NCI-H82 treated with DMSO at 0.1 percent for 48 hours (cell line): Measurements from ENCODE around the gene NPY.

Experiments used
- DNase-seq: peaks from one replicate; lab custom pipeline; 2025; ENCODE audit not compliant: unreplicated experiment; lab: John Stamatoyannopoulos, UW

Gene NPY

DNA sequence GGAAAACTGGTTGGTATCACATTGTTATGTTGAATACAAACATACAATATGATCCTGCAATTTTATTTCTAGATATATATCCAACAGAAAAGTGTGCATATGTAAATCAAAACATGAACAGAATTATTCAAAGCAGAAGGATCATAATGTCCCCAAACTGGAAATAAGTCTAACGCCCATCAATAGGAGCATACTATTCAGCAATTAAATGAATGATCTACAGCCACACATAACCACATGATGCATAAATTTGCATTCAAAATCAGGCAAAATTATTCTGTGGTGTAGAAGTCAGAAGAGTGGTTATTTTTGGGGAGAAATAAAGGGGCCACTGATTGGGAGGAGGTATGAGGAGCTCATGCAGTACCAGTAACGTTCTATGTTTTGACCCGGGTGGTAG is 28.6 kb downstream of the NPY start:
- no peak for DNase-seq

DNA sequence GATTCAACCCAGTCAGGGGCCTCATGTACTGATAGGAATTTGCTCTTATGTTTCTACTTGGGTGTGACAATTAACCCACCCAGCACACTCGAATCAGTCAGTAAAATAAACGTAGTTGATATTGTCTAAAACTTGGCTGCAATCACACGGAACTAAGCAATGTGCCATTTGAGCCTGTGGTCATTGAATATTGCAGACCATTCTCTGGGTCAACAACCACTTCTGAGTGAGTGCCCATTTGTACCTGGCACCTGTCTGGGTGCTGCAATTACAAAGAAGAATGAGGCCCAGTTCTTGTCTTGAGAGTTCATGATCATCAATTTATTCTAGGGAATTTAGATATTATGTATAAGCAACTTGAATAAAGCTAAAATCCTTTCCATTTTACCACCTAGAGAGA is 29.8 kb downstream of the NPY start:
- no peak for DNase-seq

DNA sequence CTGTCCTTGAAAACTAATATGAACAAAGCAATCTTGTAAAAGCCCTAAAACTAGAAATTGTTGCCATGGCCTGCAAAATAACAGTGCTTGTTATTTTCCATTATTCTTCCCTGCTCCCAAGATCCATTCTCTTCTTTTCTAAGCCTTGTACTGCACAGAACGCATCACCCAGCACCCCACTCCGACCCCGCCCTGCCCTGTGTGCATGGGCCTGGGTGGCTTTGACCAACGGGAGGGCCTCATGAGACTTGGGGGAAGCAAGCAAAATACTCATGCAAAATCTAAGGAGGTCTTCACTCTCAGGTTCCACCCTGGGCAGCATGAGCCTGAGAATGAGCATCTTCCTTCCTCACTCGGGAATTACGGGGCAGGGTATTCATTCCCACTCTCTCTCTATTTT is 32.4 kb downstream of the NPY start:
- no peak for DNase-seq

DNA sequence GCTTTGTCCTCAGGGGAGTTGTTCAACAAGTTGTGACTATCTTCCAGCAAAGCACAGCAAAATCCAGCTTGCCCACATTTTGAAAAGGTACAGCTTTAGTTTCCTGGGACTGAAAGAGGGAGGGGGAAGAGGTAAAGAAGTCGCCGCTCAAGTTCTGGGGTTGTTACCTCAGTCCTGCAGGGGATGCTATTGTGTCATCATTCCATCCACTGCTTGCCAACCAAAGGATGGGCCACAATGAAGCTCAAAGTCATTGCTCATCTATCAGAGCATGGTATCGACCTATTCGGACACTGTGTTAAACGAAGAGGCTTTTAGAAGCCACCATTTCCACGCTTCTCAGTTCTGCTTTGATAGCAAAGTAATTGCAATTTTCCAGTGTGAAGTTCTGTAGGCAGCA is 34.3 kb downstream of the NPY start:
- no peak for DNase-seq

DNA sequence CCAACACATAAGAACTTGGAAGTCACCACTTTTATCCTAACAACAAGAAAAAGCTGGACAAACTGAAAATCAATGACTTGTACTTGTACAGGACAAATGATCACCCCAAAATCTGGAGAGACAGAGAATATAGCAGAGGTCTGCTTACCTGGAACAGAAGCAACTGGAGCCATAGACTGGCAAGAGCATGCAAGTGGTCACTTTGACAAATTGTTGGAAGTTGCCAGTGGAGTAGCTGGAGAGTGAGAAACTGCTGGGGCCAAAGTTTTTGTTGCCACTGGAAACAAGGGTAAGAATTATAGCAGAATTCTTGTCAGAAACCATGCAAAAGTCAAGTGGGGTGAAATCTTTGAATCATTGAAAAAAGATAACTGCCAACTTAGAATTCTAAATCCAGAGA is 35.2 kb downstream of the NPY start:
- DNase-seq = no peak

DNA sequence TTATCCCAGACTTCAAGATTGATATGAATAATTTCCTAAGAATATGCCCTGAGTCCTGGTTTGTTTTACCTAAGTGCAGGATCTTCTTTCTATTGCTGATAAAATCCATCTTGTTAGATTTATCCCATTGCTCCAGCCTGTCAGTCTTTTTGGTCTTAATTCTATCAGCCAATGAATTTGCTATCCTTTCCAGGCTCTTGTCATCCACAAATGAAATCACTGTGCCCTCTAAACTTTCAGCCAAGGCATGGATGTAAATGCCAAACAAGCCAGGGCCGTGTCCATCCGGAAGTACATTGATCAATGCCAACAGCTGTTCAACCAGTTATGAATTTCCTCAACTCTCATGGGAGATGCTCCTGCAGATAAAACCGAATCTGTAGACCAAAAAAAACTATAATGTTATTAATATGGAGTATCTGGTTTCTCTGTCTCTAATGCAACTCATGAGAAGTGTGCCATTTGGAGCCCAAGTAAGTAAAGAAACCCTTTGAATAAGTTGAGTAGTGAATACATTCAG is 40.0 kb downstream of the NPY start:
- DNase-seq = no peak

DNA sequence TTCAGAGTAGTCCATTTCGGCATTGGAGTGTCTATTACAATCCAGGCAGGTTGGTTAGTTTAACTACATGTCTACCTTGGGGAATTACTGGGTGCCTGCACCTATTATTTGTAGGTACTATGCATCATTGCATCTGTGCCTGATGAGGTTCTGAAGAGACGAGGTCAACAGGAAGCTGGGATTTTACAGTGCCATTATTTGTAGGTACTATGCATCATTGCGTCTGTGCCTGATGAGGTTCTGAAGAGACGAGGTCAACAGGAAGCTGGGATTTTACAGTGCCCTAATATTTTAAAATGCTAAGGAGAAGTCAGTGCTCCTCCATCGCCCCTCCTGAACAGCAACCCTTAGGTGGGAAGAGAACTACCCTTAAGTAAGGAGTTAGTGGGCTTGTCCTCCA is 41.7 kb downstream of the NPY start:
- DNase-seq = no peak

DNA sequence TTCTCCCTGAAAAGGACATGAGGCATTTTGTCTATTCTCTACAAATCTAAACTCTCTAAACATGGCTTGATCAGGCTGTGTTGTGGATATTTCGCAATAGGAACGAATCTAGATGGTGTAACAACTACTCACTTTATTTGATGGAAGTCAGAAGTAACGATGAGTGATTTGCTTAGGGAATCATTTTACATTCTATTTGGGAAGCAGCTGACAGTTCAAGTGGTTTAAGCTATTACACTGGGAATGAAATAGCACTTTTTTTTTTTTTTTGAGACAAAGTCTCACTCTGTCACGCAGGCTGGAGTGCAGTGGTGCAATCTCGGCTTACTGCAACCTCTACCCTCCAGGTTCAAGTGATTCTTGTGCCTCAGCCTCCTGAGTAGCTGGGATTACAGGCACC is 44.1 kb downstream of the NPY start:
- DNase-seq = no peak

DNA sequence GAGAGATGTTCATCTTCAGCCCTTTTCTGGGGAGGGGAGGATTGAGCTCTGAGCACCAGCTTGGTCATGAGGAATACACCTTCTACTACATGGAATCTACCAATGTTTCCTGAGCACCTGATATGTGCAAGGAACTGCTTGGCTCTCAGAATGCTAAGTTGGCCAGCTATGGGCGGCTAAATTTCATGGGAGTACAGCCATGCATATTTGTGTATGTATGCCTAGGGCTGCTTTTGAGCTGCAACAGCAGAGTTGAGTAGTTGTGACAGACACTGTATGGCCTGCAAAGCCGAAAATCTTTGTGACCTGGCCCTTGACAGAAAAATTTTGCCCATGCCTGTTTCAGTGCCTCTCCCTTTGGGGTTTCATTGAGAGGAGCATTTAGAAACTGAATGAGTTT is 44.9 kb downstream of the NPY start:
- DNase-seq = no peak

DNA sequence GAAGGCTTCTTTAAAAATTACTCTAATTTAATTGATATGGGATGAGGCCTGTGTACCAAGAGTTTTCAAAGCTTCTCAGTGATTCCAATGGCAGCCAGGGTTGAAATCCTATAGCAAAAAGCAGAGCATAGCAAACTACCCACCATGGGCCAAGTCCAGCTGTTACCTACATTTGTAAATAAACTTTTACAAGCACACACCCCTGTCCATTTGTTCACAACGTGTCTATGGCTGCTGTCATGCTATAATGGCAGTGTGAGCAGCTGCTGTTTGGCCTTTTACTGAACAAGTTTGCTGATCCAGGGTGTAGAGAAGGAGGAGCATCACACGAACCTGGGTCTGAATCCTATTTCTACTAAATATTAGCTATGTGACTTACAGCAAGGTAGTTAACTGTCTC is 50.0 kb downstream of the NPY start:
- DNase-seq = no peak

DNA sequence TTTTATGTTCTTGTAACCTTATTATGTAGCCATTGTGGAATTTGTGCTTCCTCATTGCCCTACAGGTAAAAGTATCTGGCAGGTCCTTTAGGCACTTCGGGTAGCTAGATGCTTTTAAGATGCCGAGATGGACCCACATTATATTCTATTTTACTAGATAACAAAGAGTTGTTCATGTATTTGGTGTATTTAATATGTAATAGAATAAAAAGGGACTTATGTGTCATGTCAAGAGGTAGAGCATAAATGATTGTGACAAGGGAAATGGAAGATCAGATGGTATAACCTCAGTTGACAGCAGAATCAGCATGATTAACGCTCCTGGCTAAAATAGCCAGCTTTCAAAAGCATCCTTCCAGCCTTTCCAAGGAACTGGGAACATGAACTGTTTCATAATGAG is 50.6 kb downstream of the NPY start:
- no peak for DNase-seq

DNA sequence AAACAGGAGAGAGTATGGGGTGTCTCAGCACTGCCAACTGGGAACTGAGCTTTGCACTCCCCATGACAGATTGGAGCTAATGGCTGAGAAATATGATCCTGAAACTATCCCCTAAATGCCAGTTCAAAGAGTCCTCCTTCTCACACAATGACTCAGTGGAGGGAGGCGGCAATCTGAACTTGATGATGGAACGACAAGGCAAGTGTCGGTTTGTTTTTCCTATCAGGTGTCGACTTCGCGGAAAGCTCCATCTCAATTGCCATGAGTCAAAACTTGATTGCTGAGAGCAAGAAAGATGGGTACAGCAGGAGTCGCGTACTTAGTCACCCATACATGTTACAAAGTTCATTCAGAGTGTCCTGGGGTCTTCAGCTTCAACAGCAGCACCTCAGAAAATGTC is 52.5 kb downstream of the NPY start:
- DNase-seq = no peak

DNA sequence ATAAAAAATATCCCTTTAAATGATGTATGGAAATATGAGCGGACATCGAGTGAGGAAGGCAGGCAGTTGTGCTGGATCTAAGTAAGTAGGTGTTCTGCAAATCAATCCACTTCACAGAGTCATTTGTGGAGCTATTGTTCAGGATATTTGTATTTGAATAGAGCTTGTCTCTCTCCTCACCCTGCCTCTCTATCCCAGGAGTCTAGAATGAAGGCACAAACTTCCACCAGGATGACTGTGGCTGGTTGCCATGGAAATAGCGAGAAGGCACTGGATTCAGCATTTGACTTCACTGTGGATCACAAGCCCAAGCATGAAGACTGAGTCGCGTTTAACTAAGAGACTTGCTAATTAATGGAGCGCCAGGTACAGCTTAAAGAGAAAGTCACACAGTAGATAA is 53.2 kb downstream of the NPY start:
- DNase-seq = no peak

DNA sequence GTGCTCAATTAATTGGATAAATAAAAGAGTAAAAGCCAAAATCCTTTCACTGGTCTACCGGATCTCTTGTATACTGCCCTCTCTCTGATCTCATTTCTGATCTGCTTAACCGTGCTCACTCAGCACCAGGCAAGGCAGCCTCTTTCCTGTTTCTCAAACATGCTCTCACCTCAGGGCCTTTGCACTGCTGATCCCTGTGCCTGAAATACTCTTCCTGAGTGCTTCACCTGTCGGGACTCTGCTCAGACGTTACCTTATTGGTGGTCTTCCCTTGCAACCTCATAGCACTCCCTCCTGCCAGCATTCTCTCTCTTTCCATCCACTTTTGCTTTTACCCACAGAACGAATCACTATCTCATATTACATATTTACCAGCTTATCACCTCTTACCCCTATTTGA is 55.6 kb downstream of the NPY start:
- no peak for DNase-seq

DNA sequence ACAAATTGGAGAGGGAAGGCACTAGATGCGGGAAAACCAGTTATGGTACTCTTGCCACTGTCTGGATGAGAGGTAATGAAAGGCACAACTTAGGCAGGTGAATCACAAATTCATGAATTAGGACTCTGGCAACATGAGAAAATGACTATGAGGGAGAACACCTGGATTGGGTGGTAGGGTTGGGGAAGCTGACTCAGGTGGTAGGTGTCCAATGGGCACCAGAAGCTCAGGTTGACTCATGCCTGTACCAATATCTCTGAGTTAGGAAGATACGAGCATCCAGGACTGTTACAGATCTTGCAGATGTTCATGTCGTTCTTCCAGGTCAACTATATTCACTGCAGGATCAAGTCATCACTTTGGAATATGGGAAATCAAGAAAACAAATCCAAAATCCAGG is 56.7 kb downstream of the NPY start:
- DNase-seq = no peak
